ENCODE results near the gene SIGLEC12.

DNA sequence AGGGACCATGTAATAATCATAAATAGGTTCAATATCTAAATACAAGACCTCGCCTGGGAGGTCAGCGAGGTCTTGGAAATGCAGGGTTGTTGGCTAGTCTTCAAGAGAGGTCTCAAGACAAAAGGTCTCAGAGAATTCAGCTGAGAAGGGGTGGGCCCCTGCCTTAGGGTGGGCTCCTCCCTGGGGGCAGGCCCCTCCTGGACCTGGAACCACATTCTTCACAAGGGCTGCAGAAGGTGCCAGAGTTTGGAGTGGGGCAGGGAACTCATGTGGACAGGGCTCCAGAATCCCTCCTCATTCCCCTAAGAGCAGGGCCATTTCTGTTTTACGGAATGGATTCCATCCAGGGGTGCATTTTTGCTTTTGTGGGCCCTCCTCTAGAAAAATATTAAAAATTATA lies 13.1 kb downstream of the SIGLEC12 start:
- TF ChIP-seq, protein P1, sequence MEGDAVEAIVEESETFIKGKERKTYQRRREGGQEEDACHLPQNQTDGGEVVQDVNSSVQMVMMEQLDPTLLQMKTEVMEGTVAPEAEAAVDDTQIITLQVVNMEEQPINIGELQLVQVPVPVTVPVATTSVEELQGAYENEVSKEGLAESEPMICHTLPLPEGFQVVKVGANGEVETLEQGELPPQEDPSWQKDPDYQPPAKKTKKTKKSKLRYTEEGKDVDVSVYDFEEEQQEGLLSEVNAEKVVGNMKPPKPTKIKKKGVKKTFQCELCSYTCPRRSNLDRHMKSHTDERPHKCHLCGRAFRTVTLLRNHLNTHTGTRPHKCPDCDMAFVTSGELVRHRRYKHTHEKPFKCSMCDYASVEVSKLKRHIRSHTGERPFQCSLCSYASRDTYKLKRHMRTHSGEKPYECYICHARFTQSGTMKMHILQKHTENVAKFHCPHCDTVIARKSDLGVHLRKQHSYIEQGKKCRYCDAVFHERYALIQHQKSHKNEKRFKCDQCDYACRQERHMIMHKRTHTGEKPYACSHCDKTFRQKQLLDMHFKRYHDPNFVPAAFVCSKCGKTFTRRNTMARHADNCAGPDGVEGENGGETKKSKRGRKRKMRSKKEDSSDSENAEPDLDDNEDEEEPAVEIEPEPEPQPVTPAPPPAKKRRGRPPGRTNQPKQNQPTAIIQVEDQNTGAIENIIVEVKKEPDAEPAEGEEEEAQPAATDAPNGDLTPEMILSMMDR (IDR thresholded peaks at IDR 0.05): no peak
- TF ChIP-seq POLR2A (IDR thresholded peaks at IDR 0.05): no peak

All from thyroid gland (tissue), 4 donors.